ENCODE measurements around the gene BTBD6.

BTBD6 gene

DNA sequence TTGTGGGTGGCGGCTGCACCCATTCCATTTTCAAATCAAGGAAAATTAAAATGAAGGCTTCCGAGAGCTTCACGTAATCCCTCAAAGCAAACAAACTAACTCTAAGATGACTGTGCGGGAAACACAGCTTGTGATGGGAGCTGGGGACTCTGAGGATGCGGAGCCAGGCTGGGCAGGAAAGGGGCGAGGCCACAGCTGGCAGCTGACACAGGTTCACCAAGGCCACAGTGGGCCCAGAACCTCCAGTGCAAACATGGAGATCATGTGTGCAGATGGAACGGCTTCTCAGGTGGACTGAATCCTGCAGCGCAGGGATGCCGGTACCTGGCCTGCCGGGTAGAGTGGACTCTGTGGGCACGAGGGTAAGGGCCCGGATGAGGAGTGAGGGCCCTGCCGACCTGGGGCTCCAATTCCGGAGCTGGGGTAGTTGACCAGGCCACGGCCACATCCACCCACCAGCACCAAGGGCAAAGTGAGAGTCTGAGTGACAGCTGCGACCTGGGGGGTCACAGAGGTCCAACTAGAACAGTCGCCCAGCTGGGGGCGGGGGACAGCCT lies 19.2 kb upstream of the BTBD6 start:
- no peak for DNase-seq (ENCODE audit: low read depth in 2 of 2)

DNA sequence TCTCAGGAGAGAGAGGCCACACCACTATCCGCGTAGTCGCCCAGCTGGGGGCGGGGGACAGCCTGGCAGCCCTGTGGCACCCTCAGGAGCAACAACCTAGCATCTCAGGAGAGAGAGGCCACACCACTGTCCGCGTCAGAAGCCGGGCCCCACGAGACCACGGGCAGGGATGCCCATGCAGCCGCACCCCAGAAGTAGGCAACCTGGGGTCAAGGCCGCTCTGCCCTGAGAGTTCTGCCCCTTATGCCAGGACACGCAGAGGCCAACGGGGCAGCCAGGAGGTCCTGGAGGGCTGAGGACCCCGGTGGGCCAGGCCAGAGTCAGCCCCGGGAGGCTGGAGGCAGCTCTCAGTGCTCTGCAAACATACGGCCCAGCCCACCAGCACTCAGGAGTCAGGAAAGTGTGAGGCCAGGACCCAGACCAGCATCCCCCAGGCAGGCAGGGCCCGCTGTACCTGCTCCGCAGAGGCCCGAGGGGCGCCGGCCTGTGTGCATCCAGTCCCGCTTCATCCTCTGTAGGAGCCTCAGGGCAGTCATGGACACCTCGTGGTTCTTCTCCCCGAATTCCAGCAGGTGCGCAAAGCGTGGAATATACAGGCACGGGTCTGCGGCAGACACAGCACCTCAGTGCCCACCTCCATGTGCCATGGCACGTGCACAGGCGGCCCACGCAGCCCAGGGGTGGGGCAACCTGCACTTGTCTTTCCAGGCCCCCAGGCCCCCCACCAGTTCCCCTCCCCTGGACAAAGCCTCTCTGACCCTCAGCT lies 7.3 kb upstream of the BTBD6 start:
- no peak for DNase-seq (ENCODE audit: low read depth in 2 of 2)

DNA sequence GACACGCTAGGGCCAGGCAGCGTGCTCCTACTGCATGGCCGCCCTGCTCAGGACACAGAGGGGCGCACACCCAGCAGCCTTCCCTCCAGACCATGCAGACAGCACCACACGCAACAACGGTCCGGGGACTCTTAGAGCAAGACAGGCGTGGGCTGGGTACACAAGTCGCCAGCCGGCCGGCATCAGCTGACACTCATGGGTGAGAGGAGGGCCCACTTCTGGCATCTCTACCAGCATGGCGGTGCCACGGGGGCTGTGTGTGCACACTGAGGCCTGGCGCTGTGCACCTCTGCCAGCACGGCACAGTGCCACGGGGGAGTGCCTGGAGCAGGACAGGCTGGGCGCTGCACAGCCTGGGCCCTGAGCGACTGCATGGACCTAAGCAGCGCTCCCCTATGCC lies 6.7 kb upstream of the BTBD6 start:
- DNase-seq (ENCODE audit: low read depth in 2 of 2) = no peak

DNA sequence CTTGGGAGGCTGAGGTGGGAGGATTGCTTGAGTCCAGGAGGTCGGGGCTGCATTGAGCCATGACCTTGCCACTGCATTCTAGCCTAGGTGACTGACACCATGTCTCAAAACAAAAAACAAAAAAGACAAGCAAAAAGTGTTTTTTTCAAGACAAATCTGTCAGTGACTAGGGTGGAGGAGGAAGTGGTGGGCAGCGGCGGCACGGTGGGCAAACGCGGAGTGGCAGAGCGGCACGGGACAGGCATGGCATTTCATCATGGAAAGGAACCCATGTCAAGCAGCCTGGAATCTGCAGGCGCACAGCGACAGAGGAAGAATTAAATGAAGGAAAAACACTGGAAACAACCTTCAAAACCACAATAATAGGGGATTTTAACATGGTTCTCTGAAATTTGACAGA lies 4.0 kb upstream of the BTBD6 start:
- no peak for DNase-seq (ENCODE audit: low read depth in 2 of 2)

- no peak for DNase-seq (ENCODE audit: low read depth in 2 of 2)
Observed at GRCh38 chr14:105247026-105247425, 1.3 kb upstream of the BTBD6 start.

DNA sequence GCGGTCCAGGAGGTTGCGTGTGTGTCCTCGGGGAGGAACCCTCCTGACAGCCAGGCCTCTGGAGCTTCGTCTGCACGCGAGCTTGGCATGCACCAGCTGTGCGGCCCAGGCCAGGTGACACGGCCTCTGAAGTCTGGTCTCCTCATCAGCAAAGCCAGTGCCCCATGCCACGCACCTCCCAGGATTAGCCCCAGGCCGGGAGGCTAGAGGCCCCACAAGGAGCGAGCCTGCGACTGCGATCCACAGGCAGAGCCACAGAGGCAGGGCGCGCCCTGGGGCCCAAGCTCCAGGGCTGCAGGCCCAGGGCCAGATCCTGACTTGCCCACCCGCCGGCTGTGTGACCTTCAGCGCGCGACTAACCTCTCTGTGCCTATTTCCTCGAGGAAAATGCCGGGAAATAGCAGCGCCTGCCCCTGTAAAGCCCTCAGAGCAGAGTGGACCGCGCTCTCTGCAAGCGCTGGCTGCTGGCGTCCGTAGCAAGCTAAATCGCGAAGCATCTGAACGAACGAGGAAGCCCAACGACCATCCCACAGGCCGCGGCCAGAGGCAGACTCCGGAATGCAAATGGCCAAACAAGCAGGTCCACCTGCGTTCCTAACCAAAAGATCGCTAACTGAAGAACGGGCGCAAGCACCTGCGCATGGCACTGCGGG lies 492 bp upstream of the BTBD6 start:
- no peak for DNase-seq (ENCODE audit: low read depth in 2 of 2)

GRCh38 chr14:105249182-105250007 lies 1.1 kb downstream of the BTBD6 start:
- no peak for DNase-seq (ENCODE audit: low read depth in 2 of 2)

DNA sequence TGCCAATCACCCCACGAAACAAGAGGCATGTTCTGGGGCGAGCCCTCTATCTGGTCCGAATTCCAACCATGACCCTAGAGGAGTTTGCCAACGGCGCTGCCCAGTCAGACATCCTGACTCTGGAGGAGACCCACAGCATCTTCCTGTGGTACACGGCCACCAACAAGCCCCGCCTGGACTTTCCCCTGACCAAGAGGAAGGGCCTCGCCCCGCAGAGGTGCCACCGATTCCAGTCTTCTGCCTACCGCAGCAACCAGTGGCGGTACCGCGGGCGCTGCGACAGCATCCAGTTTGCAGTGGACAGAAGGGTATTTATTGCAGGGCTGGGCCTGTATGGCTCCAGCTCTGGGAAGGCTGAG lies 1.7 kb downstream of the BTBD6 start:
- no peak for DNase-seq (ENCODE audit: low read depth in 2 of 2)

GRCh38 chr14:105250986-105251385 lies 2.7 kb downstream of the BTBD6 start:
- no peak for DNase-seq (ENCODE audit: low read depth in 2 of 2)

GRCh38 chr14:105251920-105252319 lies 3.6 kb downstream of the BTBD6 start:
- no peak for DNase-seq (ENCODE audit: low read depth in 2 of 2)

DNA sequence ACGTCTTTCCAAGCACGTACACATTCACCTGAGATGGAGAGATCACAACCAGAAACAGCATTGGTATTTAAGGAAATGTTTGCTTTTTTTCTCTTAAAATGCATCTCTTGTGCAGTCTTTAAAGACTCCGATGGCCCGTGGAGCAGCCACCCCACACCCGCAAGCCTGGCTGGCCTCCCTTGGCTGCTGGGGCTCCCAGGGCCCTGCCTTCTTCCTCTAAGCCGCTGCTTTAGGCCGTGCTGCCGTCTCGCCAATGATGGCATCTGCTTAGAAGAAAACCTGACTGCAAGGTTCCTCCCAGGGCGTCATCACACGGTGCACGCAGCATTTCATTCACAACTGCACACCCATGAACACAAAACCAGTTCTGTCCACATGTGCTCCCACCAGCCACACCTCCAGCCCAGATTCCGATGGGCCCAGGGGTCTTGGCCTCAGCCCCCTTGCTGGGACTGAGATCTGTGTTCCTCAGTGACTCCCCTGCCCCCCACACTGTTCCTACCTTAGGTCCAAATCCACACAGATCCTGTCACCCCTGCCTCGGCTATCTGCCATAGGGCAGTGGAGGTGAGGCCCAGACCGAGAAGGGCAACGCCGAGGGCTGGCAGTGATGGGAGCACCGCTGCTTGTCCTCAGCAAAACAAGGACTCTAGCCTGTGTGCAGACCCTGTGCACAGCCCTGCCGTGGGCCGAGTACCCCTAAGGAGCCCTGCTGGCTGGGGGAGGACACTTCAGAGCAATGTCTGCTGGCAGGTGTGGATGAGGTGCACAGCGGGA lies 4.4 kb downstream of the BTBD6 start:
- DNase-seq (ENCODE audit: low read depth in 2 of 2) = no peak

DNA sequence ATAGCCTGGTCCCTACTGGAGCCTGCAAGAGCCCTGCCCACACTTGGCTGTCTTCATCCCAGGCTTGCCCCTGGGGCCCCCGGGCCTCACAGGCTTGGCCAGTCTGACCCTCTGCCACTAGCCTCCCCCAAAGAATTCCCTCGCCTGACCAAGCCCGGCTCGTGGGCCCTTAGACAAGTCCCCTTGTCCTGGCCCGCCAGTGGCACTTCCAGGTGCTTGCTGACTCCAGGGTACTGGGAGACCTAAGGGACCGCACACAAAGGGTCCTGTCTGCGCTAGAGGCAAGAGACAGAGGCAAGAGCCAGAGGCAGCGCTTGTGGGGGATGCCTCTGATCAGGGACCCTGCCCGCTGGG lies 5.0 kb downstream of the BTBD6 start:
- DNase-seq (ENCODE audit: low read depth in 2 of 2) = no peak

GRCh38 chr14:105255021-105255507 lies 6.7 kb downstream of the BTBD6 start:
- no peak for DNase-seq (ENCODE audit: low read depth in 2 of 2)

DNA sequence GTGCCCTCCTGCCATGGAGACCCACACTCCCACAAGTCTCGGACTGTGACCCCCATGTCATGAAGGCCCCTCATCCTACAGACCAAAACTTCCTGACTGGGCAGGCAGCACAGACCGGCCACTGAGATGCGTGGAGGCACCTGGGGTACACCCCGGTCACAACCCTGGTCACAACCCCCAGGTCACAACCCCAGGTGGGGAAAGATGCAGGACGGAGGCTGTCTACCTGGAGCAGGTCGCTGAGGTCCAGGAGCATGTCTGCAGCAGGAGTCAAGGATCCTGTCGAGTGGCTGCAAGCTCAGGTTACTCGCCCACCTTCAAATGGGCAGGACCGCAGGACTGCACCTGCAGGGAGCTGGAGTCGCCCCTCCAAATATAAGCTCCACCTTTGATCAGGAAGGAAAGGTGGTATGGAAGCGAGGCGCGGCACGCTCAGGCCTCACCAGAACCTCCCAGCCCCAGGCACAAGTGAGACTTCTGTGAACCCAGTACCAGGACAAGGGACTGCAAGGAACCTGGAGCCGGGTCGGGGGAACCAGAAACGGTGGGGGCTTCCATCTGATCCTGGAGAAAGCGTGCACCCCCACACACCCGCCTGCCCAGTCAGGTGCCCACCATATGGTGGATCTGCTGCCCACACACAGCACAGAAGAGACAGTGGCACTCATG lies 8.1 kb downstream of the BTBD6 start:
- no peak for DNase-seq (ENCODE audit: low read depth in 2 of 2)

- DNase-seq (ENCODE audit: low read depth in 2 of 2) = no peak
Observed at GRCh38 chr14:105257464-105257863, 9.1 kb downstream of the BTBD6 start.

DNA sequence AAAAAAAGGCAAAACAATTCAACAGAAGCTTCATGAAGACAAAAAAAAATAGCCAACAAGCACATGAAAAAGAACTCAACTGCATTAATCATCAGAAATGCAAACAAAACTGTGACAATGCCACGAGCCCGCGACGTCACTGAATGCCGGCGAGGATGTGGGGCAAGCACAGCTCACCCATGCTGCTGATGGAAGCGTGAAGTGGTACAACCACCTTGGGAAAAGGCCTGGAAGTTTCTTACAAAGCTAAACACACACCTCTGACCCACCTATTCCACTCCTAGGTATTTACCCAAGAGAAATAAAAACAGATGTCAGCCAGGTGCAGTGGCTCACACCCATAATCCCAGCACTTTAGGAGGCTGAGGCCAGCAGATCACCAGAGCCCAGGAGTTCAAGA lies 10.5 kb downstream of the BTBD6 start:
- no peak for DNase-seq (ENCODE audit: low read depth in 2 of 2)

DNA sequence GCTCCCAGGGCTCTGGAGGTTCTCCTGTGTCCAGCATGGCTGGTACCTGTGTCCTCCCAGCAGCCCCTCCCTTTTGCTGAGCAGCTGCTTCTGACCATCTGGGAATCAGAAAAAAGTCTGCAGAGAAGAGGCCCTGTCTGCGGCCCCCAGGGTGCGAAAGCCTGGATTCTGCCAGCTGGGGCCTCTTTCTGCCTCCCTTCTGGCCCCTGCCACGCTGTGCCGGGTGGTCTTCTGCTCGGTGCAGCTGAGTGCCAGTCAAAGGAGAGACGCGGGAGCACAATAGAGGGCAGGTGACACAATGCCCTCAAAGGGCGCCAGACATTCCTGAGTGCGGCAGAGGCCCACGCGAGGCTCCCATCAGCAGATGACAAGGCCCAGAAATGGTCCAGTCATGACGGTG lies 12.6 kb downstream of the BTBD6 start:
- DNase-seq (ENCODE audit: low read depth in 2 of 2) = no peak

DNA sequence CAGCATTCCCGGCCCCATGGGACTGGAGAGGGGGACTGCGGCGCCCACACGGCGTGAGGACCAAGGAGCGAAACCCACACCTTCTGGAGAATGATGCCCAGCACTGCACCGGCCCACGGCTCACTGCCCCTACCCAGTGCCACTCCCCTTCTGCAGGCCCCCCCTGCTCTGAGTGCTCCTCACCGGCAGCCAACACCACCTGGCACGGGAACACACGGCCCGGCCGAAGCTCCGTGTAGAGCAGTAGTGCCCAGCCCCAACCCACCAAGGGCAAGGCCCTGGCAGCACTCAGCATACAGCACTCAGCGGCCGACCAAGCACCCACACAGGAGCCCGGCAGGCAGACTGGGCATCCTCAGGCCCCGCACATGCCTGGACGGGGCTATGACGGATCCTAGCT lies 13.4 kb downstream of the BTBD6 start:
- no peak for DNase-seq (ENCODE audit: low read depth in 2 of 2)

DNA sequence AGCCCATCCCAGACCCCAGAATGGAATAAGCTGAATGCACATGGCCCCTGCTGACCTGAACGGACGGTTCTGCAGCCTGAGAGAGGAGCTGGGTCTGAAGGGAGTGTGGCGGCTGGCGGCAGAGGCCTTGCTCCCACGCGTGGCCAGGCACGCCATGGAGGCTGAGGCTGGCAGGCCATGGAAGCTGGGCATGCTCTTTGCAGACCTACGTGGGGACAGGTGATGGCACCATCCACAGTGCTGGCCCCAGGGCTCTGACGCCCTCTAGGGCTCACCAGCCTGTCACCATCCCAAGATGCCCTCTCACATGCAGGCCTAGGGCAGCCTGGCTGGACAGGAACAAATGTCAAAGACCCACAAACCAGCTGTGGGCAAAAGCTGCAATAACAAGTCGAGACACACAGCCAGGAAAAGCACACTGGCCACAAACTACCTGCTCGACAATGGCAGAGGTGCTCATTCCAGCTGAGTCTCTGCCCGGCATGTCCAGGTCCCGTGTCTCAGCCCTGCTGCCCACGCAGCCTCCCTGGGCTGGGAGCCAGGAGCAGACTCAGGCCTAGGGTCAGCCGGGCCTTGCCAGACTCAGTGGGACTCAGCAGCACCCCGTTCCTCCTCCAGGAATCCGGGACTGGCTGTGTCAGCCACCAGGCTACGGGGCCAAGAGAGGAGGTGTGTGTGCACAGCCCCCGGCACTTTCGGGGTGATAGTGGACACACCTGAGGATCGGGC lies 19.7 kb downstream of the BTBD6 start:
- DNase-seq (ENCODE audit: low read depth in 2 of 2) = no peak

- no peak for DNase-seq (ENCODE audit: low read depth in 2 of 2)
Observed at GRCh38 chr14:105268736-105269354, 20.5 kb downstream of the BTBD6 start.
